RWPE2 (cell line): Measurements from ENCODE around the gene IQCE.

Experiments
- ATAC-seq: fragments of 200-7000 bp; cut with Tn5 transposase; 3 replicates; pipeline ENCODE4 v1.9.1; 2021; ENCODE audit warnings: low read depth
- DNase-seq: peaks from one replicate; pipeline ENCODE4 v3.0.0-alpha.2; 2020; ENCODE audit warnings: low spot score
- H3K27ac ChIP-seq: fragments of 450-650 bp; 2 replicates; pipeline ENCODE4 v1.5.1; 2017; ENCODE audit warnings: mild to moderate bottlenecking; ENCODE audit not compliant: poor library complexity, severe bottlenecking
- H3K27me3 ChIP-seq: fragments of 250-450 bp; sonication (Bioruptor Pico); 2 replicates; pipeline ENCODE4 v1.5.1; 2021; ENCODE audit warnings: mild to moderate bottlenecking, moderate library complexity; ENCODE audit not compliant: insufficient read depth, poor library complexity, severe bottlenecking
- H3K36me3 ChIP-seq: fragments of 250-450 bp; sonication (Bioruptor Pico); 2 replicates; pipeline ENCODE4 v1.5.1; 2020; ENCODE audit warnings: low read depth, mild to moderate bottlenecking, moderate library complexity
- H3K4me1 ChIP-seq: fragments of 250-450 bp; sonication (Bioruptor Pico); 2 replicates; pipeline ENCODE4 v1.5.1; 2021; ENCODE audit warnings: mild to moderate bottlenecking, moderate library complexity; ENCODE audit not compliant: insufficient read depth, poor library complexity, severe bottlenecking
- H3K4me3 ChIP-seq: fragments of 250-450 bp; sonication (Bioruptor Pico); 2 replicates; pipeline ENCODE4 v1.5.1; 2021; ENCODE audit warnings: mild to moderate bottlenecking, moderate library complexity; ENCODE audit not compliant: severe bottlenecking
- H3K9me3 ChIP-seq: fragments of 250-450 bp; sonication (Bioruptor Pico); 2 replicates; pipeline ENCODE4 v1.5.1; 2021; ENCODE audit warnings: mild to moderate bottlenecking, moderate library complexity; ENCODE audit not compliant: severe bottlenecking
- TF ChIP-seq, protein P1 (sequence below): fragments of 450-650 bp; IDR thresholded peaks from one replicate; pipeline ENCODE4 v1.5.1; 2017; ENCODE audit warnings: mild to moderate bottlenecking, moderate library complexity; ENCODE audit not compliant: poor library complexity, severe bottlenecking

Gene IQCE

DNA sequence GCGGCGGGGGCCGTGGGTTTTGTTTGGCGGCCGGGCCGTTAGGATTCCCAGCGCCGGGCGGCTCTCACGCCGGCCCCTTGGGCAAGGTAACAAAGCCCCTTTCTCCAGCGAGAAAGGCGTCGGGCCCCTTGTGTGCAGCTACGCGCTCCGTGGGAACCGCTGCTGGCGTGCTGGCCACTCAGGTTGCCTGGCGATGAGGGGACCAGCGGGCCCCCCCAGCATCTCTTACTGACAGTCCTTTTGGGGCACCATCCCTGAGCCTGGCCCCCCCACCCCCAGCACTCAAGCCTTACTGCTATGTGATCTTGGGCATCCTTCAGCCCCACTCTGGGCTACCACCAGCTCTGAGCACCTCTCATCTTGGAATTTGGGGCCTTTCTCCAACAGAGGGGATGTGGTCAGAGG is 37.4 kb upstream of the IQCE start:
- ATAC-seq (no peak), DNase-seq (no peak)
- Histone ChIP-seq H3K27me3 (no peaks in the 10 kb centered on the region), H3K9me3 (no peaks in the 10 kb centered on the region), H3K4me3 (no peak overlapping the region), H3K4me1 (peaks cover 46% of the 10 kb centered on the region), H3K27ac (peak overlapping the region; percentile 95), H3K36me3 (no peaks in the 10 kb centered on the region)
- TF ChIP-seq, protein P1, sequence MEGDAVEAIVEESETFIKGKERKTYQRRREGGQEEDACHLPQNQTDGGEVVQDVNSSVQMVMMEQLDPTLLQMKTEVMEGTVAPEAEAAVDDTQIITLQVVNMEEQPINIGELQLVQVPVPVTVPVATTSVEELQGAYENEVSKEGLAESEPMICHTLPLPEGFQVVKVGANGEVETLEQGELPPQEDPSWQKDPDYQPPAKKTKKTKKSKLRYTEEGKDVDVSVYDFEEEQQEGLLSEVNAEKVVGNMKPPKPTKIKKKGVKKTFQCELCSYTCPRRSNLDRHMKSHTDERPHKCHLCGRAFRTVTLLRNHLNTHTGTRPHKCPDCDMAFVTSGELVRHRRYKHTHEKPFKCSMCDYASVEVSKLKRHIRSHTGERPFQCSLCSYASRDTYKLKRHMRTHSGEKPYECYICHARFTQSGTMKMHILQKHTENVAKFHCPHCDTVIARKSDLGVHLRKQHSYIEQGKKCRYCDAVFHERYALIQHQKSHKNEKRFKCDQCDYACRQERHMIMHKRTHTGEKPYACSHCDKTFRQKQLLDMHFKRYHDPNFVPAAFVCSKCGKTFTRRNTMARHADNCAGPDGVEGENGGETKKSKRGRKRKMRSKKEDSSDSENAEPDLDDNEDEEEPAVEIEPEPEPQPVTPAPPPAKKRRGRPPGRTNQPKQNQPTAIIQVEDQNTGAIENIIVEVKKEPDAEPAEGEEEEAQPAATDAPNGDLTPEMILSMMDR, result no peak

DNA sequence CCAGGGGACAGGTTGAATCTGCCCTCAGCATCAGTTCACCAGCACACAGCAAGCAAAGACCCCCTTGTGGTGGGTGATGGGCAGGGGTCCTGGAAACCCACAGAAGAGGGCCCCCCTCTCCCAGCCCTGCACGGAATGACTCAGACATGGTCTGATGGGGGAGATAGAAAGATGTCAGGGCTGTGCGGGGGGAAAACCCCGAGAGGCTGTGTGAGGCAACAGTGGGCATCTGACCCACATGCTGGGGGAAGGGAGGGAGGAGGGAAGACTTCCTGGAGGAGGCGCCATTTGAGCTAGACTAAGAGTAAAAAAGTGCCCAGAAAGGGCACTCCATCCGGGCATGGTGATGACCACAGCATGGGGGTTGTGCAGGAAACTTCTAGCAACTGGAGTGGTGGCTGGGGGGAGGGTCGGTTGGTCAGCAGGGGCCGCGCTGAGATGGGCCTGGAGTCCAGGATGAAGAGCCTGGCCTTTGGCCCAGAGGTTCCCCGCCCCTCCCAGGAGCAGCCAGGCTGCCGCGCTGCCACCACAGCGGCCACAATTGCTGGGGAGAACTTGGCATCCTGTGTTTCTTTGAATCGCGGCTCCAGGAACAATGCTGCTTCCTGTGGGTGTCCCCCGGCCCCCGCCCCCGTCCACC is 36.7 kb upstream of the IQCE start:
- ATAC-seq (no peak), DNase-seq (no peak)
- H3K27ac ChIP-seq, result peak overlapping the region; percentile 95
- no peaks in the 10 kb centered on the region for H3K9me3 ChIP-seq
- no peaks in the 10 kb centered on the region for H3K27me3 ChIP-seq
- H3K4me1 ChIP-seq, result peaks cover 42% of the 10 kb centered on the region
- no peak overlapping the region for H3K4me3 ChIP-seq
- TF ChIP-seq, protein P1, result no peak
- H3K36me3 ChIP-seq, result no peaks in the 10 kb centered on the region

DNA sequence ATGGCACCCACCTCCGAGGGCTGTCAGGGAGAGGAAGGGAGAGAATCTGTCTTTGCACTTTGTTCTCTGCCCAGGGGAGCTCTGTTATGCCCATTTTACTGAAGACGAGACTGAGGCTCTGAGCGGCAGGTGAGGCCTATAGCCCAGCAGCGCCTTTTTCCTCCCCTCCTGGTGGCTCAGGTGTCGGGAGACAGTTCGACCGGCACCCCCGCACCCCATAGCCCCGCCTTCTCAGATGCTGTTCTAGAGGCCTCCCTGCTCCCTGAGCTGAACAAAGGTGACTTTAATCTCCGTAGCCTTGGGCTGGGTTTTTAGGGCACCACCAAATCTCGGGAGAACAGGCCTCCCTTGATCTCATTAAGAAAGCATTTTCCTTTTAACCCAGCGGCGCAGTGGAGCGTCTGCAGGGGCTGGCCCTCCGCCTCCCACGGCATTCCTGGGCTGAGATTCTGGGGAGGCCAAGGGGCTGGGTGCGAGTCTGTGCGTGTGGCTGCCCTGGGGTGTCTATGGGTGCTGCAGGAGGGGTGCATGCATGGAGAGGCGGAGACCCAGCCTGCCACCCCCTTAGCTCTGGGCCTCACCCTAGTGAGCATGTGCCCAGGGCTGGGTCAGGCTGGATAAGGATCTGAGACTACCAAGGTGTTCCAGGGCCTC is 35.9 kb upstream of the IQCE start:
- Histone ChIP-seq H3K27ac (peak overlapping the region; percentile 95), H3K27me3 (no peaks in the 10 kb centered on the region), H3K36me3 (no peaks in the 10 kb centered on the region), H3K4me3 (no peak overlapping the region), H3K9me3 (no peaks in the 10 kb centered on the region), H3K4me1 (peaks cover 40% of the 10 kb centered on the region)
- peak; percentile 56 for ATAC-seq
- DNase-seq, result peak; percentile 90
- TF ChIP-seq, protein P1, result no peak

DNA sequence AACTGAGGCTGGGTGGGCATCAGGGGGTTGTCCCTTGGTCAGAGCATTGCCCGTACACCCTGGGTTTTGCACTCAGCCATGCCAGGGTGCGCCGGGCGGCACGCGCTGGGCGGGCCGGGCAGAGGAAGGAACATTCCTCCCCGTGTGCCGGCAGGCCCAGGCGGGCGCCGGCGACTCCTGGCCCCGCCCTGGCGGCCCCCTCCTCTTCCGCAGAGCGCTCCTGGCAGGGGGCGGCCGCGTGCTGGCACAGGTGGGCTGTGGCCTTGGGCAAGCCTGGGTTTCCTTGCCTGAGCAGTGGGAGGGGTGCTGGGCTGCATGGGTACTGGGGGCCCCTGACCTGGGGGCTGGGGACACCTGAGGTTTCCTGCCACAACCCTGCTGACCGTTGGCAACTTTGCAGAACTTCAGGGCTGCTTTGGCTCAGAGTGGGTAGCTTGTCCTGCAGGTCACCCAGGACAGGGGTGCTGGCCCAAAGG is 35.3 kb upstream of the IQCE start:
- Histone ChIP-seq H3K27ac (peak overlapping the region; percentile 95), H3K9me3 (no peaks in the 10 kb centered on the region), H3K36me3 (no peaks in the 10 kb centered on the region), H3K4me3 (no peak overlapping the region), H3K4me1 (peaks cover 45% of the 10 kb centered on the region), H3K27me3 (no peaks in the 10 kb centered on the region)
- ATAC-seq (peak; percentile 52), DNase-seq (no peak)
- TF ChIP-seq, protein P1, result peak; percentile 4
